H1 (cell line): ENCODE measurements around the gene CUX1. TPM values are rescaled to one million over a fixed set of nuclear protein-coding genes. Genes with fewer than 3 reads are reported as not detected.

Experiments used
- CTCF ChIA-PET: fragments of 300-600 bp; sonication (Branson Sonifier 250); formaldehyde crosslinking; loops from one replicate; lab custom pipeline; 2021; ENCODE audit not compliant: partially characterized antibody; lab: Charles Lee
- POLR2A ChIA-PET: fragments of 300-600 bp; sonication (Branson Sonifier 250); formaldehyde crosslinking; loops from one replicate; lab custom pipeline; 2021; ENCODE audit warnings: inconsistent platforms; ENCODE audit not compliant: partially characterized antibody; lab: Charles Lee
- DNase-seq, 2 experiments: peaks; one replicate each; pipeline versions ENCODE4 v3.0.0 to v3.0.0-alpha.2; 2010 to 2022; ENCODE audit warnings: low spot score in 2 of 2, low read depth in 1 of 2, mixed read lengths in 1 of 2
- FAIRE-seq: peaks from 2 replicates; lab custom pipeline; 2011; peaks lifted over from hg19 to GRCh38; lab: Jason Lieb, UNC
- H2AFZ ChIP-seq: 2 replicates; pipeline ENCODE4 v1.8.1; 2012; ENCODE audit warnings: low read length, inconsistent platforms
- H2AK5ac ChIP-seq: 2 replicates; pipeline ENCODE4 v1.6.1; 2013; ENCODE audit warnings: low read depth, low read length
- H2BK120ac ChIP-seq: replicated peaks from 2 replicates; pipeline ENCODE3; 2013; ENCODE audit warnings: low read depth, low read length, inconsistent platforms
- H2BK12ac ChIP-seq: 2 replicates; pipeline ENCODE4 v1.6.1; 2013; ENCODE audit warnings: low read depth, low read length
- H2BK15ac ChIP-seq: 2 replicates; pipeline ENCODE4 v1.6.1; 2013; ENCODE audit warnings: low read length
- H2BK20ac ChIP-seq: 2 replicates; pipeline ENCODE4 v1.6.1; 2013; ENCODE audit warnings: low read length
- H2BK5ac ChIP-seq: 2 replicates; pipeline ENCODE4 v1.6.1; 2013; ENCODE audit warnings: low read depth, low read length
- H3K14ac ChIP-seq: 2 replicates; pipeline ENCODE4 v1.6.1; 2013; ENCODE audit warnings: inconsistent platforms; ENCODE audit not compliant: insufficient read length
- H3K18ac ChIP-seq: 2 replicates; pipeline ENCODE4 v1.6.1; 2013; ENCODE audit warnings: low read length; ENCODE audit errors: extremely low read depth
- H3K23ac ChIP-seq: 2 replicates; pipeline ENCODE4 v1.6.1; 2013; ENCODE audit warnings: inconsistent platforms; ENCODE audit not compliant: insufficient read length
- H3K23me2 ChIP-seq: 2 replicates; pipeline ENCODE4 v1.6.1; 2013; ENCODE audit warnings: low read depth, low read length
- H3K27ac ChIP-seq: 2 replicates; pipeline ENCODE4 v1.6.1; 2011; ENCODE audit warnings: low read depth, low read length, inconsistent platforms
- H3K27me3 ChIP-seq, 4 experiments: replicated peaks in 1 of 4; 1 replicate in 1 of 4; 2 replicates in 3 of 4; pipeline versions ENCODE4 v1.6.1 to v1.8.1; 2011 to 2013; ENCODE audit warnings: low read length in 3 of 4, mild to moderate bottlenecking in 3 of 4, inconsistent platforms in 2 of 4, mixed read lengths in 2 of 4, moderate library complexity in 1 of 4; ENCODE audit not compliant: control insufficient read depth in 3 of 4, insufficient read depth in 3 of 4; ENCODE audit errors: extremely low read depth in 1 of 4
- H3K36me3 ChIP-seq, 4 experiments: 2 replicates each; pipeline versions ENCODE4 v1.6.1 to v1.8.1; 2011 to 2013; ENCODE audit warnings: mild to moderate bottlenecking in 4 of 4, low read length in 3 of 4, moderate library complexity in 2 of 4, control low read depth in 1 of 4, inconsistent platforms in 1 of 4; ENCODE audit not compliant: insufficient read depth in 4 of 4, control insufficient read depth in 2 of 4
- H3K4ac ChIP-seq: replicated peaks from 2 replicates; pipeline ENCODE3; 2013; ENCODE audit warnings: low read length, low read depth, mixed read lengths, inconsistent platforms; ENCODE audit not compliant: insufficient read length
- H3K4me1 ChIP-seq, 4 experiments: replicated peaks in 1 of 4; 1 replicate in 1 of 4; 2 replicates in 3 of 4; pipeline versions ENCODE4 v1.6.1 to v1.8.1; 2011 to 2013; ENCODE audit warnings: low read length in 3 of 4, inconsistent platforms in 2 of 4, mixed read lengths in 1 of 4; ENCODE audit not compliant: insufficient read depth in 4 of 4, control insufficient read depth in 3 of 4
- H3K4me2 ChIP-seq, 2 experiments: 2 replicates each; pipeline versions ENCODE4 v1.6.1 to v1.8.1; 2011 to 2013; ENCODE audit warnings: low read depth in 2 of 2, low read length in 2 of 2, control low read depth in 1 of 2, inconsistent platforms in 1 of 2, mild to moderate bottlenecking in 1 of 2; ENCODE audit not compliant: insufficient read depth in 1 of 2
- H3K4me3 ChIP-seq, 4 experiments: fragments of 200-600, 300-600 bp in 1 of 4; sonication (generic), shearing (Covaris generic), sonication (Bioruptor Twin) in 1 of 4; 2 replicates each; pipeline versions ENCODE4 v1.5.1 to v1.8.1; 2011 to 2016; ENCODE audit warnings: low read length in 4 of 4, low read depth in 3 of 4, control low read depth in 2 of 4, inconsistent platforms in 2 of 4, mild to moderate bottlenecking in 2 of 4, mixed read lengths in 1 of 4, moderate library complexity in 1 of 4; ENCODE audit not compliant: insufficient read depth in 2 of 4; ENCODE audit errors: extremely low read depth in 1 of 4
- H3K56ac ChIP-seq: replicated peaks from 2 replicates; pipeline ENCODE3; 2013; ENCODE audit warnings: low read depth, mild to moderate bottlenecking, mixed read lengths, low read length, inconsistent platforms; ENCODE audit not compliant: insufficient read length
- H3K79me1 ChIP-seq: 2 replicates; pipeline ENCODE4 v1.6.1; 2013; ENCODE audit warnings: low read depth, low read length, control low read depth
- H3K79me2 ChIP-seq, 2 experiments: 2 replicates each; pipeline versions ENCODE4 v1.6.1 to v1.8.1; 2012 to 2013; ENCODE audit warnings: low read length in 2 of 2, mild to moderate bottlenecking in 2 of 2, inconsistent platforms in 1 of 2; ENCODE audit not compliant: insufficient read depth in 2 of 2, control insufficient read depth in 1 of 2
- H3K9ac ChIP-seq, 4 experiments: replicated peaks in 1 of 4; 1 replicate in 1 of 4; 2 replicates in 3 of 4; pipeline versions ENCODE4 v1.6.1 to v1.8.1; 2011 to 2013; ENCODE audit warnings: low read depth in 3 of 4, low read length in 3 of 4, control low read depth in 2 of 4, mild to moderate bottlenecking in 2 of 4, moderate library complexity in 2 of 4, inconsistent platforms in 1 of 4; ENCODE audit errors: extremely low read depth in 1 of 4
- H3K9me3 ChIP-seq, 2 experiments: 2 replicates each; pipeline versions ENCODE4 v1.6.1 to v1.8.1; 2012 to 2013; ENCODE audit warnings: mild to moderate bottlenecking in 2 of 2, moderate library complexity in 2 of 2, control low read depth in 1 of 2, inconsistent platforms in 1 of 2, low read depth in 1 of 2, low read length in 1 of 2, mixed read lengths in 1 of 2; ENCODE audit not compliant: insufficient read depth in 2 of 2
- H4K20me1 ChIP-seq, 2 experiments: replicated peaks in 1 of 2; 2 replicates each; pipeline versions ENCODE3 to v1.8.1; 2011 to 2013; ENCODE audit warnings: inconsistent platforms in 2 of 2, low read length in 2 of 2, mild to moderate bottlenecking in 1 of 2; ENCODE audit not compliant: insufficient read depth in 2 of 2, control insufficient read depth in 1 of 2
- H4K5ac ChIP-seq: 2 replicates; pipeline ENCODE4 v1.6.1; 2013; ENCODE audit warnings: low read length, low read depth, mixed read lengths, inconsistent platforms; ENCODE audit not compliant: insufficient read length
- H4K8ac ChIP-seq: 2 replicates; pipeline ENCODE4 v1.8.0; 2013; ENCODE audit warnings: mild to moderate bottlenecking, moderate library complexity, low read length, inconsistent platforms; ENCODE audit not compliant: insufficient read depth; ENCODE audit errors: extremely low read depth
- H4K91ac ChIP-seq: replicated peaks from 2 replicates; pipeline ENCODE3; 2013; ENCODE audit warnings: low read length, mixed read lengths, inconsistent platforms; ENCODE audit not compliant: insufficient read length
- MAFK ChIP-seq: IDR thresholded peaks from 2 replicates; pipeline ENCODE4 v1.6.1; 2012; ENCODE audit warnings: low read depth, mild to moderate bottlenecking, improper control_type of control experiment, low read length
- SIN3A ChIP-seq, 2 experiments: IDR thresholded peaks in 1 of 2; conservative IDR thresholded peaks in 1 of 2; 2 replicates each; pipeline ENCODE4 v1.6.1; 2011 to 2012; ENCODE audit warnings: low read length in 2 of 2, improper control_type of control experiment in 1 of 2, low read depth in 1 of 2, mild to moderate bottlenecking in 1 of 2
- WGBS, 2 experiments: shearing (Covaris generic) in 1 of 2; methylation state at CpG; one replicate each; pipeline versions ENCODE4 v1.1.6 to v1.1.7; 2013 to 2015; ENCODE audit warnings: low lambda C conversion rate in 2 of 2, mixed read lengths in 2 of 2, inconsistent platforms in 1 of 2, low coverage in 1 of 2, missing lambda C conversion rate in 1 of 2; ENCODE audit not compliant: insufficient replicate concordance in 2 of 2, insufficient coverage in 1 of 2, insufficient read length in 1 of 2; ENCODE audit errors: extremely low coverage in 1 of 2, missing lambda C conversion rate in 1 of 2; 5-methylcytosine and 5-hydroxymethylcytosine counted together
- polyA plus RNA-seq, 7 experiments: library from polyadenylated mRNA; depleted of rRNA in 3 of 7; stranded (reverse) in 5 of 7; unstranded in 2 of 7; fragments of >200 nt in 5 of 7; fragments of 200-250 nt in 2 of 7; gene quantifications; 1 replicate in 5 of 7; 2 replicates in 1 of 7; 4 replicates in 1 of 7; pipeline versions ENCODE4 v1.2.1 to v1.2.3, GENCODE V29; 2011 to 2013; ENCODE audit warnings: missing spikeins in 2 of 7, mixed read lengths in 2 of 7
- total RNA-seq: library from RNA; stranded (reverse); fragmentation: NEBNext Ultra II Directional; extraction: Animal tissue kit (Norgen Biotek cat#: 25700); gene quantifications from 2 replicates; pipeline ENCODE4 v1.2.1, GENCODE V29; 2021

Gene CUX1
- total and polyA plus RNA-seq, 2 of the 8 experiments (the other 6 are each of a cell fraction or from before 2014, with no cell fraction given), result 21.6 to 65.9 TPM

DNA sequence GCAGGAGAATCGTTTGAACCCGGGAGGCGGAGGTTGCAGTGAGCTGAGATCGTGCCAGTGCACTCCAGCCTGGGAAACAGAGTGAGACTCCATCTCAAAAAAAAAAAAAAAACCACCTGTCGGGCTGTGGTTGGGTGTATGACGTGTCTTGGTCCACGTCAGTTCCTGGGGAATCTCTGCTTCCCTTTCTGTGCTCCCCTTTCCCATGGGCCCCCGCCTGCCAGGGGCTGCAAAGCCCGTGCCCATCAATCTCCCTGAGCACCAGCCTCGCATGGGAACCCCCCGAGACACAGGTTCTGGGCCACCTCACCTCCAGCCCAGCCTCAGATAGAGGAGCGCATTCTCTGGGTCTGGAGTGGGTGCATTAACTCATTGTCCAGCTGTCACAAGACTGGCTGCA is 467.0 kb downstream of the CUX1 start:
- Histone ChIP-seq H2AK5ac (no peak overlapping the region), H3K14ac (no peak overlapping the region), H3K79me2 (no peaks in the 10 kb centered on the region), H2AFZ (no peak overlapping the region), H3K79me1 (peaks cover 5% of the 10 kb centered on the region), H2BK5ac (no peak overlapping the region), H2BK12ac (no peak overlapping the region), H4K8ac (no peak overlapping the region), H3K27me3 (peaks cover 0 to 4% (median 3%) of the 10 kb centered on the region in 4 experiments; a peak in 3 of 7 replicates), H4K5ac (no peak overlapping the region), H3K4me3 (no peak overlapping the region), H2BK15ac (no peak overlapping the region), H3K4ac (no peak overlapping the region), H3K23me2 (peaks cover 14% of the 10 kb centered on the region; the same call in 1 of the 2 replicates), H3K18ac (no peak overlapping the region), H3K23ac (no peak overlapping the region), H2BK120ac (no peak overlapping the region), H4K91ac (no peak overlapping the region), H3K4me1 (peaks cover 2 to 21% (median 12%) of the 10 kb centered on the region in 4 experiments), H4K20me1 (peaks cover 0 to 12% of the 10 kb centered on the region in 2 experiments), H3K9me3 (no peaks in the 10 kb centered on the region), H2BK20ac (no peak overlapping the region), H3K9ac (no peak overlapping the region), H3K27ac (no peak overlapping the region), H3K4me2 (no peak overlapping the region), H3K56ac (no peak overlapping the region), H3K36me3 (no peaks in the 10 kb centered on the region)
- WGBS, 2 experiments, result 88% methylated on average over 9 of the region's 12 CpGs; no CpG with 5 or more reads in 1 of the 2 experiments
- POLR2A ChIA-PET, result interaction anchor here (1.2 to 2.6 kb wide), 2 partner anchors 8 to 112 kb away, joined by 3 to 12 read pairs; partner anchors contain the start of gene PRKRIP1
- no peak for DNase-seq
- CTCF ChIA-PET, result interaction anchor here (0.7 to 4.1 kb wide), 8 partner anchors 10 to 120 kb away, joined by 3 to 26 read pairs (median 4); no protein-coding TSS in a partner anchor
- FAIRE-seq, result no peak
- TF ChIP-seq MAFK (no peak), SIN3A (conservative IDR thresholded peaks at IDR 0.05 in 1 of 2, IDR thresholded peaks at IDR 0.05 in 1 of 2; ENCODE audit: low read depth in 1 of 2, low read length in 2 of 2) (no peak)
